Ishikawa (cell line): ENCODE measurements around the gene NRXN3.

Experiments
- CEBPB ChIP-seq: IDR thresholded peaks from 2 replicates; pipeline ENCODE4 v1.6.1; 2012
- NFIC ChIP-seq: IDR thresholded peaks from 2 replicates; pipeline ENCODE4 v1.6.1; 2012
- REST ChIP-seq: IDR thresholded peaks from 2 replicates; pipeline ENCODE4 v1.6.1; 2012; ENCODE audit warnings: low read depth, mild to moderate bottlenecking
- TCF12 ChIP-seq: IDR thresholded peaks from 2 replicates; pipeline ENCODE4 v1.6.1; 2012; ENCODE audit warnings: low read depth
- USF1 ChIP-seq: IDR thresholded peaks from 2 replicates; pipeline ENCODE4 v1.6.1; 2012
- TF ChIP-seq, protein P1 (sequence below): IDR thresholded peaks from 2 replicates; pipeline ENCODE4 v1.6.1; 2012

DNA sequence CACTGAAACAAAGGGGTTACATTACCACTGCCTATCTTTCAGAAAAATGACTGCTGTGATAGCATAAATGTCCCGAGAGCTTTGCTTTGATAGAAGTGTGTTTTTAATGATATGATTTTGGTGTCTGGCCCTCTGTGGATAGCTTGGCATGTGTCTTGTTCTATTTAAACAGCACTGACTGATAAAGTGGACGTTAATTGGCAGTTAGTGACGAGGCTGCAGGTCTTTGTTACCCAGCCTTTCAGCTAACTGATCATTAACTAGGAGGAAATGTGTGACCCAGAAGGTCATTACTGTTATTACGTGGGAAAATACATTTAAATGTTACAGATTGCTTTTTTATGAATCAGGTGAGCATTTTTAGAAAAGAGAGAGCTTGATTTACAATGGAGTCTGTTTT lies 1612.9 kb downstream of the NRXN3 start:
- TF ChIP-seq TCF12: no peak
- TF ChIP-seq REST: no peak
- TF ChIP-seq NFIC: no peak
- no peak for TF ChIP-seq USF1
- TF ChIP-seq, protein P1, sequence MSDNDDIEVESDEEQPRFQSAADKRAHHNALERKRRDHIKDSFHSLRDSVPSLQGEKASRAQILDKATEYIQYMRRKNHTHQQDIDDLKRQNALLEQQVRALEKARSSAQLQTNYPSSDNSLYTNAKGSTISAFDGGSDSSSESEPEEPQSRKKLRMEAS: no peak
- no peak for TF ChIP-seq CEBPB
